ENCODE results near the gene MEF2D.
A peak's percentile ranks its signal among the peaks of the same experiment; 100 is the strongest.

Gene MEF2D

GRCh38 chr1:156434989-156435544, 65.5 kb downstream of the MEF2D start:
- H3K27ac ChIP-seq (ENCODE audit: low read length), result no peak overlapping the region
- H3K9me3 ChIP-seq (ENCODE audit: control insufficient read depth, low read depth, low read length), result no peaks in the 10 kb centered on the region
- no peak overlapping the region for H3K9ac ChIP-seq (ENCODE audit: low read length)
- H3K36me3 ChIP-seq (ENCODE audit: control insufficient read depth, low read depth, low read length), result no peaks in the 10 kb centered on the region
- peaks cover 44% of the 10 kb centered on the region for H3K4me1 ChIP-seq (ENCODE audit: control insufficient read depth, low read depth, low read length)
- no peak overlapping the region for H3K4me3 ChIP-seq (ENCODE audit: low read length)
- peaks cover 100% of the 10 kb centered on the region for H3K27me3 ChIP-seq (ENCODE audit: control insufficient read depth, insufficient read depth, low read length)

DNA sequence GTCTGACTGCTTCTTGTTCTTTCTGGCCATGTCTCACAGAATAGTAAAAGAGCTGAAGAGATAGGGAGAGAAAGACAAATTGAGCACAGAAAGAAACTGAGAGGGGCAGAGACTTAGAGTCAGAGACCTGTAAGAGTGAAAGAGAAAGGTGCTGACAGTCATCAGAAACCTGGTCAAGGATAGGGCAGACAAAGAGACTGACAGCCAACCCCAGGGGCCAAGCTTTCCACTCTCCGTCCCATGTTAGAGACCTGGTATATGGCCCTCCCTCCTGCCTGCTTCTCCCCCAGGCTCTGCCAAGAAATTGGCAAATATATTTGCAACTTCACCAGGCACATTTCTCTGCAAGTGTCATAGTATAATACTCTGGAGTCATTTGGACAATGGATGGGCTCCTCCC, 67.0 kb downstream of the MEF2D start:
- H3K27me3 ChIP-seq (ENCODE audit: control insufficient read depth, insufficient read depth, low read length), result peaks cover 100% of the 10 kb centered on the region

DNA sequence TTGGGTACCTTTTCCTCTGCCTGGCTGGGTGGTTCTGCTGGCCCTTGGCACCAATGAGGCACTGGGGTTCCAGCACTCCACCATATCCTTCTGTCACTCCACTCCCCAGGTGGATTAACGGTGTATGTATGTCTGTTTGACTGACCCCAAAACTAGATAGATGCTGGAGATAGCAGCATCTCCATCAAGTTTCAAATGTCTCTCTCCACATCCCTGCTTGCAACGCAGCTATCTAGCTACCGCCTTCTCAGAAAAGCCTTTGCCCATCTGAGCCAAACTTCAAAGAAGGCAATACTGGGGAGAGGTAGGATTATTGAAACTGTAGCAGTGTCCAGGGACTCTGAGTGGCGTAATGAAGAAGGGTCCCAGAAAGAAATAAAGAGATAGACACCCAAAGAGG, 67.5 kb downstream of the MEF2D start:
- Histone ChIP-seq H3K9ac (ENCODE audit: low read length) (no peak overlapping the region), H3K27me3 (ENCODE audit: control insufficient read depth, insufficient read depth, low read length) (peaks cover 100% of the 10 kb centered on the region), H3K36me3 (ENCODE audit: control insufficient read depth, low read depth, low read length) (no peaks in the 10 kb centered on the region), H3K9me3 (ENCODE audit: control insufficient read depth, low read depth, low read length) (no peaks in the 10 kb centered on the region), H3K4me1 (ENCODE audit: control insufficient read depth, low read depth, low read length) (peaks cover 41% of the 10 kb centered on the region), H3K4me3 (ENCODE audit: low read length) (no peak overlapping the region), H3K27ac (ENCODE audit: low read length) (no peak overlapping the region)

More for the DNA sequence above, 67.0 kb downstream of the MEF2D start:
- no peaks in the 10 kb centered on the region for H3K36me3 ChIP-seq (ENCODE audit: control insufficient read depth, low read depth, low read length)
- H3K4me1 ChIP-seq (ENCODE audit: control insufficient read depth, low read depth, low read length), result peaks cover 42% of the 10 kb centered on the region
- no peak overlapping the region for H3K9ac ChIP-seq (ENCODE audit: low read length)
- H3K4me3 ChIP-seq (ENCODE audit: low read length), result no peak overlapping the region
- H3K9me3 ChIP-seq (ENCODE audit: control insufficient read depth, low read depth, low read length), result no peaks in the 10 kb centered on the region
- no peak overlapping the region for H3K27ac ChIP-seq (ENCODE audit: low read length)

DNA sequence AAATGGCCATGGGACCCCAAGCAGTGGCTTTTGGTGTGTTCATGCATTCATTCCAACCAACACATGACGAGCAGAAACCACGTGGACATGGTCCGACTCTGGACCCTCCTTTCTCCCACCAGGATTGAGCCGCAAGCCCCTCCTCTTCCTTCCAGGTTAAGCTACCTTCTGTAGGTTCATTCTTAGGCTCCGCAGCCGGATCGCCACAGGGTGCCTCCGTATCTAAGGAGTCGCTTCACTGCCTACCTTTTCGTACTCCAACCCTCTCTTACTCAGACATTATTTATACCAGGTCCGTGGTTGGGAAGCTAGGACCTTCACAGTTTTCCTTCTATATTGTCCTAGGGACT, 67.9 kb downstream of the MEF2D start:
- no peak overlapping the region for H3K9ac ChIP-seq (ENCODE audit: low read length)
- H3K9me3 ChIP-seq (ENCODE audit: control insufficient read depth, low read depth, low read length), result no peaks in the 10 kb centered on the region
- H3K36me3 ChIP-seq (ENCODE audit: control insufficient read depth, low read depth, low read length), result no peaks in the 10 kb centered on the region
- H3K27ac ChIP-seq (ENCODE audit: low read length), result no peak overlapping the region
- H3K4me1 ChIP-seq (ENCODE audit: control insufficient read depth, low read depth, low read length), result peaks cover 41% of the 10 kb centered on the region
- H3K27me3 ChIP-seq (ENCODE audit: control insufficient read depth, insufficient read depth, low read length), result peaks cover 100% of the 10 kb centered on the region
- H3K4me3 ChIP-seq (ENCODE audit: low read length), result peak overlapping the region; percentile 38

- H3K4me3 ChIP-seq (ENCODE audit: low read length), result peak overlapping the region; percentile 38
- H3K9me3 ChIP-seq (ENCODE audit: control insufficient read depth, low read depth, low read length), result no peaks in the 10 kb centered on the region
- H3K27me3 ChIP-seq (ENCODE audit: control insufficient read depth, insufficient read depth, low read length), result peaks cover 100% of the 10 kb centered on the region
- H3K9ac ChIP-seq (ENCODE audit: low read length), result no peak overlapping the region
- no peak overlapping the region for H3K27ac ChIP-seq (ENCODE audit: low read length)
- H3K36me3 ChIP-seq (ENCODE audit: control insufficient read depth, low read depth, low read length), result no peaks in the 10 kb centered on the region
- peaks cover 37% of the 10 kb centered on the region for H3K4me1 ChIP-seq (ENCODE audit: control insufficient read depth, low read depth, low read length)
These were observed 68.6 kb downstream of the MEF2D start for GRCh38 chr1:156431769-156432668.

DNA sequence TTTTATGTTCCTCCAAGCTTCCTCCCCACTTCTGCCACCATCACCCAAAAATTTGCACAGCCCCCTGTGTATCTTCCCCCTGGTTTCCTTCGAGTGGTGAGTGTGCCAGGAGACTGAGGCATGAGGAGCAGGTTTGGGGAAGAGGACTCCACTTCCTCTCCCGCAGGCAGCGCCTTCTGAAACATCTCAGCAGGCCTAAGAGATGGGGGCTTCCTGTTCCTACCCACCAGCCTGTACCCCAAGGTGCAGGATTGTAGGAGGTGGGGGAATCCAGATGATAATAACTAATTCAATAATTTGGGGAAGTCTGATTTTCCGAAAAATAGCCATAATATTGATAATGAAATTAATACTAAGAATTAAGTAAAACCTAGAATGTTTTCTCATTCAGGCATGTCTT, 69.2 kb downstream of the MEF2D start:
- H3K9me3 ChIP-seq (ENCODE audit: control insufficient read depth, low read depth, low read length), result no peaks in the 10 kb centered on the region
- no peak overlapping the region for H3K27ac ChIP-seq (ENCODE audit: low read length)
- no peaks in the 10 kb centered on the region for H3K36me3 ChIP-seq (ENCODE audit: control insufficient read depth, low read depth, low read length)
- no peak overlapping the region for H3K4me3 ChIP-seq (ENCODE audit: low read length)
- H3K9ac ChIP-seq (ENCODE audit: low read length), result no peak overlapping the region
- H3K27me3 ChIP-seq (ENCODE audit: control insufficient read depth, insufficient read depth, low read length), result peaks cover 100% of the 10 kb centered on the region
- peaks cover 37% of the 10 kb centered on the region for H3K4me1 ChIP-seq (ENCODE audit: control insufficient read depth, low read depth, low read length)

DNA sequence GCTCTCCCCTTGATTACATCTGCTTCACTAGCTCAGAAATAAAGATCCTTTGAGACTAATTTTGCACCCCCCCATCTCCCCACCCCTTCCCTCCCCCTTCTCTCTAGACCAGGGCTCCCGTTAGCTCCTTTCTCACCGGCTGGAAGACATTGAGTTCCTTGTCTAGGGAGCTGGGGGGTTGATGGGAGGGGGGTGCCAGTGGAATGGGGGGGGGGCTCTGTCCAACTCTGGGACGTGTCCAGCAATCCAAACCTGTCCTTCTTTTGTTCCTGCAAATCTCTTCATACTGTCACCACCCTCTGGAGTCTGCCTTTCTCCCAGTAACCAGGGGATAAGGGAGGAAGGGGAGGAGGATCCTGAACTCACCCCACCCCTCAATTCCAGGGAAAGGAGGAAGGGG, 69.7 kb downstream of the MEF2D start:
- H3K27me3 ChIP-seq (ENCODE audit: control insufficient read depth, insufficient read depth, low read length), result peaks cover 100% of the 10 kb centered on the region
- H3K9ac ChIP-seq (ENCODE audit: low read length), result no peak overlapping the region

DNA sequence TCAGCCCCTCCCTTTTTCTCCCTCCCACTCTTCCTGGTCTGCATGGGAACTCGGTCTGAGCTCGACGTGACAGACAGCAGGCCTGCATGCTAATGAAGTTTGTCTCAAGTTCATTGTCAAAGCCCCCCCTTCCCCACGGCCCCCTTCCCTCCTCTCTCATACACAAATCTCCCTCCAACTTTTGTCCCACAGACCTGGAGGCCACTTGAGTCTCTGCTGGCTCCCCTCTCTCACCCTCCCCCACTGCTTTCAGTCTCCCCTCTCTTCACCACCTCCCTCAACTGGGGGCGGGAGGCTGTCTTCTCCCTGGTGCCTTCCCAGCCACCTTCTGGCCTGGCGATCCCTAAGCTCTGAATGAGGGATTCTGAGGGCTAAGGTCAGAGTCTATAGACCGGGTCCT, 70.3 kb downstream of the MEF2D start:
- H3K4me3 ChIP-seq (ENCODE audit: low read length), result peak overlapping the region; percentile 19
- H3K9ac ChIP-seq (ENCODE audit: low read length), result no peak overlapping the region
- H3K36me3 ChIP-seq (ENCODE audit: control insufficient read depth, low read depth, low read length), result no peaks in the 10 kb centered on the region
- H3K4me1 ChIP-seq (ENCODE audit: control insufficient read depth, low read depth, low read length), result peaks cover 37% of the 10 kb centered on the region
- no peak overlapping the region for H3K27ac ChIP-seq (ENCODE audit: low read length)
- no peaks in the 10 kb centered on the region for H3K9me3 ChIP-seq (ENCODE audit: control insufficient read depth, low read depth, low read length)
- H3K27me3 ChIP-seq (ENCODE audit: control insufficient read depth, insufficient read depth, low read length), result peaks cover 100% of the 10 kb centered on the region

More for the DNA sequence above, 69.7 kb downstream of the MEF2D start:
- H3K4me1 ChIP-seq (ENCODE audit: control insufficient read depth, low read depth, low read length), result peaks cover 37% of the 10 kb centered on the region
- no peaks in the 10 kb centered on the region for H3K36me3 ChIP-seq (ENCODE audit: control insufficient read depth, low read depth, low read length)
- H3K9me3 ChIP-seq (ENCODE audit: control insufficient read depth, low read depth, low read length), result no peaks in the 10 kb centered on the region
- no peak overlapping the region for H3K27ac ChIP-seq (ENCODE audit: low read length)
- H3K4me3 ChIP-seq (ENCODE audit: low read length), result peak overlapping the region; percentile 19

- peaks cover 37% of the 10 kb centered on the region for H3K4me1 ChIP-seq (ENCODE audit: control insufficient read depth, low read depth, low read length)
- H3K36me3 ChIP-seq (ENCODE audit: control insufficient read depth, low read depth, low read length), result no peaks in the 10 kb centered on the region
- no peak overlapping the region for H3K9ac ChIP-seq (ENCODE audit: low read length)
- no peak overlapping the region for H3K27ac ChIP-seq (ENCODE audit: low read length)
- H3K27me3 ChIP-seq (ENCODE audit: control insufficient read depth, insufficient read depth, low read length), result peaks cover 100% of the 10 kb centered on the region
- no peaks in the 10 kb centered on the region for H3K9me3 ChIP-seq (ENCODE audit: control insufficient read depth, low read depth, low read length)
- H3K4me3 ChIP-seq (ENCODE audit: low read length), result peak overlapping the region; percentile 18
These were observed 71.1 kb downstream of the MEF2D start for GRCh38 chr1:156429313-156430060.

DNA sequence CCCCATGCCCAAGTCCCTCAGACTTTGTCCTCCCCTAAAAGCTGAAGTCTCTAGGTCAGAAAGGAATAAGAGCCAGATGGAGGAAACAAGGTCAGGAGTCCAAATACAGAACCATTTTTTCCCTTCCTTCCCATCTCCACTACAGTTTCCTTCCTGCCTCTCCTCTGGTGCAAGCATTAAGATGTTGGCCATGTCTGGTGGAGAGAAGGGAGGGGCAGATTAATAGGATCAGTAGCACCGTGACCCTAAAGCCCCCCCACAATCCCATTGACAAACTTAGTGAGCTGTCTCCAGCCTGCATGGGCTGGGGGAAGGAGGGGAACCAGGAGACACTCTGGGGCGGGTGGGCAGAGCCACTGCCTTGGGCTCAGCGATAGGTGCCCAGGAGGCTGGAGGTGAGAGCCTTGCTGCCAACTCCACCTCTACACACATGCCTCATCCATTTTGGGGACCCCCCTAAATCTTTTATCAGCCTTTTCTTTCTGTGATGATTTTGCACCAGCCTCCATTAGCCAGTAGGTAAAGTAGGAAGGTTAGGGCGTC, 71.8 kb downstream of the MEF2D start:
- Histone ChIP-seq H3K9me3 (ENCODE audit: control insufficient read depth, low read depth, low read length) (no peaks in the 10 kb centered on the region), H3K4me3 (ENCODE audit: low read length) (no peak overlapping the region), H3K36me3 (ENCODE audit: control insufficient read depth, low read depth, low read length) (no peaks in the 10 kb centered on the region), H3K4me1 (ENCODE audit: control insufficient read depth, low read depth, low read length) (peaks cover 37% of the 10 kb centered on the region), H3K9ac (ENCODE audit: low read length) (no peak overlapping the region), H3K27me3 (ENCODE audit: control insufficient read depth, insufficient read depth, low read length) (peaks cover 100% of the 10 kb centered on the region), H3K27ac (ENCODE audit: low read length) (no peak overlapping the region)

DNA sequence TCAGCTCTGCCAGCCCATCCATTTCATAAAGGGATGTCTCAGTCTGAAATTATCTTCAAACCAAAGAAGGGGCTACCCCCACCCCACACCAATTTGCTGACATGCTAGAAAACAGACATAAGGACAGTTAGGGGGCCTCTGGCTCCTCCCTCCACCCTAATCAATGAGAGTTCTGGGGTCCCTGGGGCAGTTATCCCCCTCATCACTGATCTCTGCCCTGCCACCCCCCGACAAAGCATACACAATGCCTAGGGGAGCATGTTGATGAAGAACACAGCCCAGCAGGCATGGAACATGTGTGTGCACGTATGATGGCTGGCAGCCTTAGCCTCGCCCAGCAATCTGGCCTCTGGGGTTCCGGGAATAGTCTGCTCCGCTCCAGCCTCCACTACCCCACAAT, 72.6 kb downstream of the MEF2D start:
- Histone ChIP-seq H3K9me3 (ENCODE audit: control insufficient read depth, low read depth, low read length) (no peaks in the 10 kb centered on the region), H3K4me3 (ENCODE audit: low read length) (no peak overlapping the region), H3K27me3 (ENCODE audit: control insufficient read depth, insufficient read depth, low read length) (peaks cover 100% of the 10 kb centered on the region), H3K36me3 (ENCODE audit: control insufficient read depth, low read depth, low read length) (no peaks in the 10 kb centered on the region), H3K4me1 (ENCODE audit: control insufficient read depth, low read depth, low read length) (peaks cover 37% of the 10 kb centered on the region), H3K27ac (ENCODE audit: low read length) (no peak overlapping the region), H3K9ac (ENCODE audit: low read length) (no peak overlapping the region)
